ENCODE data around the gene CACNA2D2.

Gene CACNA2D2

GRCh38 chr3:50427217-50427616 lies 76.2 kb downstream of the CACNA2D2 start:
- no peak for DNase-seq (ENCODE audit: low read depth)

GRCh38 chr3:50425911-50426310 lies 77.5 kb downstream of the CACNA2D2 start:
- DNase-seq (ENCODE audit: low read depth) = no peak

DNA sequence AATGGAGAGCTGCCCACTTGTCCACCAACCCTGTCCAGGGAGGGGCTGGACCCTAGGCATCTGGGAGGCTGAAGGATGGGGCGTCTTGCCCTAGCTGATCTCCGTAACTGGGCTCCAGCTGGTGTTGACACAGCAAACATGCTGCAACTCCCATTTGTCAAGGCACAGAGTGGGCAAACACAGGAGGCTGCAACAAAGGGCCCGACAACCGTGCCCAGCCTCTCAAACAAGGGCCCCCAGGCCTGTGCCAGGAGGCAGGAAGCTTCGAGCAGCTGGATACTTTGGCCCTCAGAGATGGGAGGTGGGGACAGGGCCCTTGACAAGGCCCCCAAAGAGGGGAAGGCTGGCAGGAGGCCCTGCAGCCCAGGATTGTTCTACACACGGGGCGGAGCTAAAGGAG lies 79.9 kb downstream of the CACNA2D2 start:
- no peak for DNase-seq (ENCODE audit: low read depth)

- no peak for DNase-seq (ENCODE audit: low read depth)
Measured at GRCh38 chr3:50422153-50422552, 81.3 kb downstream of the CACNA2D2 start.

DNA sequence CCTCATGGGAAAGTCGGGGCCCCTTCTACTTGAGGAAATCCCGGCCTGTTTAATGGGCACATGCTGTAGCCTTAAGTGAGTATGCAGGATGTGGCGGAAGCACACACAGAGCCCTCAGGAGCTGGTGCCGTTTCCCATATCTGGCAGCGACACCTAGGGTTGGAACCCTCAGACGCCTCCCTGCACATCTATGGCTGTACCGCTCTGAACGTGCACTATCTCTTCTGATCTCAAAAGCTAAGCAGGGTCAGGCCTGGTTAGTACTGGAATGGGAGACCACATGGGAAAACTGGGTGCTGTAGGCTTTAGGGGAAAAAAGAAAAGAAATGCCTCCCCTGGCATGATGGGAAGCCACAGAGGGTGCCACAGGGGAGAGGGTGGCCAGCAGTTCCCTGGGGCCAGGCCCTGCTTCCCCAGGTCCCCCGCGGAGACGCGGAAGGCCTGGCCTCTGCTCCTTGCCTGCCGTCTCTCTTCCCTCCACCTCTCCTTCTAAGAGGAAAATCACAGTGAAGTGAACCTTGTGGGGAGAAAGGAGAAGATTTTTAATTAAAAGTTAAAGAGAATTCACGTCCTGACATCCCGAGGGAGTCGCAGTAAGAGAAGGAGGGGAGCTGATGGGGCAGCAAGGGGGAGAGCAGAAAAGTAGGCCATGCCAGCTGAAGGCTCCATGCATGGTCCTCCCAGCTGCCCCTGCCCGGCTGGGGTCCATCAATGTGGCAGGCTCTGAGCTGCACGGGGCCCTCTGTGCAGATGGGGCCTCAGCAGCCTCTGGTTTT lies 83.7 kb downstream of the CACNA2D2 start:
- no peak for DNase-seq (ENCODE audit: low read depth)

GRCh38 chr3:50418850-50419249 lies 84.6 kb downstream of the CACNA2D2 start:
- DNase-seq (ENCODE audit: low read depth) = peak; percentile 23

DNA sequence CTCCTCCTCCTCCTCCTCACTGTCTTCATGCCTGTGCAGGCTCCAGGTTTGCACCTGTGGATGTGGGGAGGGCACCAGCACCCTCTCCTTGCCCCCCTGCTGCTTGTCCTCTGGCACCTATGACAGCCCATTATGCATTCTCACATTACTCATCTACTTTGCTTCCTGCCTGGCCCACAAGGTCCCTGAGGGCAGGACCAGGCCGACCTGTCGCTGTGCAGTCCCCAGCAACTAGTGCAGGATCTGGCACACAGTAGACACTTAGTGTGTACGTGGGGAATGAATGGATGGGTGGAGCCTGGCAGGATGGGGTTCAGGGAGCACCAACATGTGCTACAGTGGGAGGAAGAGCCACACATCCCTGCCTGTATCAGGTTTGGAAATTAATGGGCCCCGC lies 85.8 kb downstream of the CACNA2D2 start:
- no peak for DNase-seq (ENCODE audit: low read depth)

GRCh38 chr3:50416736-50417636 lies 86.4 kb downstream of the CACNA2D2 start:
- no peak for DNase-seq (ENCODE audit: low read depth)

GRCh38 chr3:50415816-50416215 lies 87.6 kb downstream of the CACNA2D2 start:
- DNase-seq (ENCODE audit: low read depth) = no peak

DNA sequence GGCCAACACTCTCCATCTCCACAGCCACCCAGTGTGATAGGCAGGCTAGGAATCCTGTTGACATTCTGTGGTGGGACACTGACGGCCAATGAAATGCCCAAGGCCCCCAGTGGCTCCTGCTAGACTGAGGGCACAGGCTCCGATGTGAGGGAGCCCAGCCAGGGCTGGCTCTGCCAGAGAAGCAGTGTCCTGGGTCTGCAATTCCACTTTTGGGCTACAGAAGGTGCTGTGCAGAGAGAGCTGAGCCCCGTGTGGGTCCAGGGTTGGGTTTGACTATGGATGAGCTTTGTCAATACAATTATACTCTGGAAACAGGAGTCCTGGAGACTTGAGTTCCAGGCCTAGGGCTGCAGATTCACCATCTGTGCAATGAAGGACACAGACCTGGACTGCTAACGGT lies 88.4 kb downstream of the CACNA2D2 start:
- DNase-seq (ENCODE audit: low read depth) = no peak

DNA sequence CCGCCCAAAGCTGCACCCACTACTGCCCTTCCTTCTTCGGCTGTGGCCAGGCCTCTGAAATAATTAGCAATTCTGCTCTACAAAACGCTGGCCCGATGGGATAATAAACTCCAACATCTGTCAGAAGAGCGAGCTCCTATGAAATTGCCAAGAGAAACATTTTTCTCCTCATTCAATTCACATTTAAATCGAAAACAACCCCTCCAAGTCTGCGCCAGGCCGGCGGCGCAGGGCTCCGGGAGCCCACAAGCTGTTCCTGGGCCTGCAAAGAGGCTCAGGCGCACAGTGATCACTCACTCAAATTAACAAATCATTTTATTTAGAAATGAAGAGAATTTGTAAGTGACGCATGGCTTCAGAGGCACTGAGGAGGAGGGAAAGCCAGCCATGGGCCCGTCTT lies 88.8 kb downstream of the CACNA2D2 start:
- no peak for DNase-seq (ENCODE audit: low read depth)

DNA sequence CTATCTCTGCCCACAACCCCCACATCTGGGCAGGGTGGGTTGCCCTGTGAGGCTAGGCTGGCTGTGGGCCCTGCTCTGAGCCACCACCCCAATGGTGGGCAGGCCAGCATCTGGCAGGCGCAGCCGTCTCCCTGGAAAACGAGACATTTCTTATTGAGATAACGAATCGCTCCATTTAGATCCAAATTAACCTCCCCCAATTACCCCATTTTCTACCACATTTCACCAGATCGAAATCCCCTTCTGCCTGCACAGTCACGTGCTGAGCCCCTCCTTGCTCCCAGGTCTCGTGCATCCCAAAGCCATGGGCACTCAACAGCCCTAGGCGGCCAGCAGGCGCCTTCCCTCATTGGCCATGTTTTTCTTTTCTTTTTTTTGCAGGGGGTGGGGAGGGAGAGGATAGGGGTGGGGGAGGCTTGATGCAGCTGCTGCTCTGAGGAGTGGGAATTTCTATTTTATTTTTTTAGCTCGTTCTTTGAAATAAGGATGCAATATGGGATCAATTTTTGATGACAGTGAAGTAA lies 91.1 kb downstream of the CACNA2D2 start:
- no peak for DNase-seq (ENCODE audit: low read depth)

DNA sequence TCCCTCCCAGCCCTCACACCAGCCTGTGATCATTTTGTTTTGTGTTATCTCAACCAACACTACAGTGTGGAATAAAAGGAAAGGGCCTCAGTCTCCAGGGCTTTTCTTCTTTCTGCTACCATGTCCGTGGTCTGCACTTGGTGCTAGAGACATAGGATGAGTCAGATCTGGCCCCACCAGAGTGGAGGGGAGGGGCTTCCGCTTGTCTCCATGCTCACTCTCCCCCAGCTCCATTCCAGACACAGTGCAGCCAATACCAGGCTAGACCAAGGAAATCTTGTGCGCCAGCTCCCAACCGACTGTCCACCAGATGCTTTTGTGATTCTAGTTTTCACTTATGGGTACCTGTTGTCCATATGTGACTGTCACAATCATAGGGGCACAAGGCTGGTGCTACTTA lies 92.2 kb downstream of the CACNA2D2 start:
- peak; percentile 20 for DNase-seq (ENCODE audit: low read depth)

DNA sequence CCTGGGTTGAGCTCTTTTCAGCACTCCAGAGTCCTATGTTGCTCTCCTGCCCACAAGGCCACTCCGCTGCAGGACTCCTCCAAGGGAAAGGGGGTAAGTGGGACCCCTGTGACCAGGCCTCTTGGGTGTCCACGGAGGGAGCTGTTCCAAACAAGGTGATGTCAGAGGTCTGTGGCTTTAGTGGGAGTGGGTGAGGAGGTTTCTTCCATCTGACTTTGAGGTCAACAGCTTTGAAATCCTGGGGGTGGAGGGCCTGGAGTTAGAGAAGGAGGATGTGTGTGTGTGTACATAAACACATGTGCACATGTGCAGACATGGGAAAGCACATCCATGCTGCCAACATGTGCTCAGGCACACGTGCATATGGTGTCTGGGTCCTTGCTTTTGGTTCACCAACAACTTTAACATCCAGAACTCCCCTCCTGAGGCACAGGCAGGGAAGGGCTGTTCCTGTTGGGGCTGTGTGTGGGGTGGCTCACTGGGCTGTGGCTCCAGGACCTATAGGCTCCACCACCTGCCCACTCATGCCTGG lies 92.8 kb downstream of the CACNA2D2 start:
- no peak for DNase-seq (ENCODE audit: low read depth)

DNA sequence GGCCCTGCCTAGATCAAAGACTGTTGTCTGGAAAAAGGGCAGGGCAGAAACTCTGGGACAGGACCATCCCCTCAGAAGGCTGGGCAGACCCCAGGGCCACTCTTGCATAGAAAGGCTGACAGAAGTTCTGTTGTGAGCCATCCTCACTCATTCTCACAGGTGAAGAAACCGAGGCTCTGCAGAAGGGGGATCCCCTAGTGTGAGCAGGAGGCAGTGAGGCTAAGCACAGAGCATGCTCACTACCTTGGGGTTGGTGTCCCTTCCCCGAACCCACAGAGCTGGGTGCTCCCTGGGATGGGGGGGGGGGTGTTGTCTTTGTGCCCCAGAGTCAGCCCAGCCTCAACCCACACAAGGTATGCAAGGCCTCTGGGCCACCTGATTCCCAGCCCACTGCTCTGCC lies 93.2 kb downstream of the CACNA2D2 start:
- DNase-seq (ENCODE audit: low read depth) = no peak

- no peak for DNase-seq (ENCODE audit: low read depth)
Measured at GRCh38 chr3:50408443-50408944, 94.9 kb downstream of the CACNA2D2 start.

DNA sequence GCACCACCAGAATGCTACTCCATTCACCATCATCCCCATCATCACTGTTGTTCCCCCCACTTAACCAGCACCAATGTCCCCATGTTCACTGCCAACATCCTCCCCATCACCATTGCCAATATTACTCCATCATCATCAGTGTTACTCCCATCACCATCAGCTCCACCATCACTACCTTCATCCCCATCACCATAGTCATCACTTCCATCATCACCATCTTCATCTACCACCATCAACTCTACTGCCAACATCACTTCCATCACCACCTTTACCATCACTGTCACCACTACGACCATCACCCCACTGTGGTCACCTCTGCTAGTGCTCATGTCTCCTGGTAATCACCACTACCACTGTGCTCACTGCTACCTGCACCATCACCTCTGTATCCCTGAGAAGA lies 96.9 kb downstream of the CACNA2D2 start:
- no peak for DNase-seq (ENCODE audit: low read depth)

- DNase-seq (ENCODE audit: low read depth) = peak; percentile 30
Measured at GRCh38 chr3:50405249-50405648, 98.2 kb downstream of the CACNA2D2 start.

- DNase-seq (ENCODE audit: low read depth) = no peak
Measured at GRCh38 chr3:50401978-50402595, 101.3 kb downstream of the CACNA2D2 start.

DNA sequence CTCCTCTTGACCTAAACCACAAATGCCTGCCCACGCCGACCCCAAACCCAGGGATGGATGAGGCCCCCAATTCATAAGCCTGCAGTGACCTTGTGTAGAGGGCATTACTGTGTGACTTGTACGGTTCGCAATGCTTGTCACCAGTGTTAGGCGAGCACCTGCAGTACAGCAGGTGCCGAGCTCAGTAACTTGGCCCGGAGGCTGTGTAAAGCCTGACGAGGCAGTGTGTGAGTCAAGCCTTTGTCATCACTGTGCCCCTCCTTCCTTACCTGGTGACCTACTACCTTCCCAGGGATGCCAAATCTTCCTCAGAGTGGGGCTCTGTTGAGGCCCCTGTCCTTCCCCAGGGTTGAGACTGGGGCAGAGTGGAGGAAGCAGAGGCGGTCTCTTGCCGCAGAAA lies 106.9 kb downstream of the CACNA2D2 start:
- DNase-seq (ENCODE audit: low read depth) = no peak

DNA sequence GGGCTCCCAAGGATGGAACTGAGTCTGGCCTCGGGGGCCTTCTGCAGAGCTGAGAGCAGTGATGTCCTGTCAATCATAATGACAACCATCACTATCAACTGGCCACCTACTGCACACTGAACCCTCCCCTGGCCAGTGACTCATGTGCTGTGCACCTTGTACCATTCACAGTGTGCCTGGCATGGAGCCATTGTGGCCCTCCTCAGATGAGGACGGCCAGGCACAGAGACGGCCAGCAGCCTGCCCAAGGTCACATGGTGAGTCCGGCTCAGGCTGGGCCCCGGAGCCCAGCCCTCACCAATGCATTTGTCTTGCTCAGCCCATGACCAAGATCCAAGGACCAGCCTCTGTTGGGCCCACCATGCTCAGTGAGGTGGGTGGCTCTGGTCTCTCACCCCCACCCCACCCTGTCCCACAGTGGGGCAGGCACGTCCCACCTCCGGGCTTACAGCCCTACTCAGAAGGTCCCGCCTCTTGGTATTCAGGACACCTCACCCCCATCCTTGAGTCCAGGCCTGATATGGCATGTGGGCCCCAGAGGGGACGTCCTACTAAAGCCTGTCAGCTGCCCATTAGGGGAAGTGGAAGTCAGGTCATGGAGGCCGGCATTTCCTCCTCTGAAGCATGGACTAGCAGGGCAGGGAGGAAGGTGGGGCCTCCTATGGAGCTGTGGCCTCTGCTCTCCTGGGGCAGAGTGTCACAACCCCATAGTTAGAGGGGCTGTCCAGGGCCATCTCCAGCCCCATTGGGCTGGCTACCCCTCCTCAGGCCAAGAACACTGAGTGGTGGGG lies 108.2 kb downstream of the CACNA2D2 start:
- DNase-seq (ENCODE audit: low read depth) = no peak
